GM12878 (cell line): Measurements from ENCODE around the gene UBE2Z. TPM values are rescaled to one million over a fixed set of nuclear protein-coding genes. Genes with fewer than 3 reads are reported as not detected.
A peak's percentile ranks its signal among the peaks of the same experiment; 100 is the strongest.

Experiments used
- ATAC-seq: fragments of 200-7000 bp; cut with Tn5 transposase; 3 replicates; pipeline ENCODE4 v1.9.1; 2020; ENCODE audit warnings: mild to moderate bottlenecking, moderate library complexity
- BruUV-seq: library from RNA; stranded (reverse); fragments of 400-500 nt; replicated peaks from 2 replicates; lab custom pipeline; 2021; lab: Mats Ljungman, UMichigan
- CTCF ChIA-PET: fragments of 300-600 bp; sonication (Branson Sonifier 250); formaldehyde crosslinking; extraction: SDS; loops from one replicate; lab custom pipeline; 2021; ENCODE audit warnings: inconsistent platforms; lab: Yijun Ruan, JAX
- POLR2A ChIA-PET: fragments of 350-600 bp; formaldehyde crosslinking; extraction: SDS; loops from one replicate; lab custom pipeline; 2021; ENCODE audit warnings: inconsistent platforms; lab: Charles Lee
- RAD21 ChIA-PET: fragments of 300-600 bp; sonication (Branson Sonifier 250); formaldehyde crosslinking; loops from one replicate; lab custom pipeline; 2023; ENCODE audit warnings: antibody characterized with exemption; ENCODE audit not compliant: unreplicated experiment; lab: Charles Lee
- SMC1A ChIA-PET: fragments of 300-600 bp; sonication (Branson Sonifier 250); formaldehyde crosslinking; loops from one replicate; lab custom pipeline; 2023; ENCODE audit not compliant: unreplicated experiment, uncharacterized antibody; lab: Charles Lee
- DNase-seq: peaks from one replicate; pipeline ENCODE4 v3.0.0-alpha.2; 2011; ENCODE audit warnings: low read depth, low spot score
- FAIRE-seq: peaks from 3 replicates; lab custom pipeline; 2011; peaks lifted over from hg19 to GRCh38; lab: Jason Lieb, UNC
- H2AFZ ChIP-seq: 2 replicates; pipeline ENCODE4 v1.6.0; 2011; ENCODE audit warnings: low read depth, low read length, control low read depth; ENCODE audit not compliant: control insufficient read depth
- H3K27ac ChIP-seq: 2 replicates; pipeline ENCODE4 v1.5.1; 2011; ENCODE audit warnings: control low read depth; ENCODE audit not compliant: control insufficient read depth, insufficient read depth
- H3K27me3 ChIP-seq, 2 experiments: replicated peaks in 1 of 2; 2 replicates each; pipeline versions ENCODE4 v1.6.0 to v1.6.1; 2011; ENCODE audit warnings: low read length in 1 of 2; ENCODE audit not compliant: control insufficient read depth in 2 of 2, insufficient read depth in 2 of 2
- H3K36me3 ChIP-seq, 2 experiments: 2 replicates each; pipeline ENCODE4 v1.5.1; 2011; ENCODE audit warnings: low read length in 1 of 2; ENCODE audit not compliant: control insufficient read depth in 2 of 2, insufficient read depth in 2 of 2
- H3K4me1 ChIP-seq: 2 replicates; pipeline ENCODE4 v1.6.1; 2011; ENCODE audit warnings: mild to moderate bottlenecking, low read length, moderate library complexity, mixed read lengths; ENCODE audit not compliant: control insufficient read depth, insufficient read depth
- H3K4me2 ChIP-seq: 2 replicates; pipeline ENCODE4 v1.6.0; 2011; ENCODE audit warnings: control low read depth; ENCODE audit not compliant: control insufficient read depth, insufficient read depth
- H3K4me3 ChIP-seq: fragments of 200-600 bp; sonication (generic); 2 replicates; pipeline ENCODE4 v1.5.1; 2016
- H3K79me2 ChIP-seq: 2 replicates; pipeline ENCODE4 v1.6.0; 2011; ENCODE audit warnings: low read length; ENCODE audit not compliant: control insufficient read depth, insufficient read depth
- H3K9ac ChIP-seq: 2 replicates; pipeline ENCODE4 v1.8.0; 2011; ENCODE audit warnings: low read length, control low read depth, mixed read lengths; ENCODE audit not compliant: control insufficient read depth, insufficient read depth
- H3K9me3 ChIP-seq: replicated peaks from 3 replicates; pipeline ENCODE4 v1.5.1; 2011; ENCODE audit warnings: mild to moderate bottlenecking, low read length; ENCODE audit not compliant: control insufficient read depth, insufficient read depth
- H4K20me1 ChIP-seq: 2 replicates; pipeline ENCODE4 v1.6.0; 2011; ENCODE audit not compliant: control insufficient read depth, insufficient read depth
- KAT2A ChIP-seq: conservative IDR thresholded peaks from 2 replicates; pipeline ENCODE4 v1.6.1; 2011; ENCODE audit warnings: low read depth, low read length; ENCODE audit not compliant: control insufficient read depth
- MTA3 ChIP-seq: IDR thresholded peaks from 2 replicates; pipeline ENCODE4 v1.6.1; 2012; ENCODE audit warnings: low read length, inconsistent platforms, borderline replicate concordance
- PML ChIP-seq: IDR thresholded peaks from 2 replicates; pipeline ENCODE4 v1.6.1; 2012; ENCODE audit warnings: low read length, inconsistent platforms
- POLR2A ChIP-seq: IDR thresholded peaks from 2 replicates; pipeline ENCODE4 v1.6.1; 2011; ENCODE audit warnings: low read depth, mild to moderate bottlenecking, low read length
- POLR2AphosphoS5 ChIP-seq: IDR thresholded peaks from 2 replicates; pipeline ENCODE4 v1.6.1; 2011; ENCODE audit warnings: mild to moderate bottlenecking, low read length, inconsistent platforms
- WGBS: methylation state at CpG from one replicate; pipeline ENCODE4 v1.1.6; 2016; ENCODE audit warnings: low lambda C conversion rate; ENCODE audit not compliant: insufficient replicate concordance, insufficient coverage; ENCODE audit errors: missing lambda C conversion rate; 5-methylcytosine and 5-hydroxymethylcytosine counted together
- in situ Hi-C: fragments of 300-500 bp; cut with MboI; formaldehyde crosslinking; loops from 9 replicates; pipeline ENCODE4 v1.14.3; 2018; ENCODE audit warnings: mixed read lengths
- intact Hi-C: fragments of 100-400 bp; cut with micrococcal nuclease; formaldehyde crosslinking; loops from one replicate; pipeline ENCODE4 v1.14.2; 2022; ENCODE audit not compliant: unreplicated experiment
- polyA plus RNA-seq, 11 experiments: library from polyadenylated mRNA; depleted of rRNA in 4 of 11; unstranded in 6 of 11; stranded (reverse) in 5 of 11; fragments of >200 nt; fragmentation: Nextera tagmentation in 4 of 11; fragmentation: Illumina TruSeq in 1 of 11; extraction: Ambion mirVana in 4 of 11; extraction: Trizol in 1 of 11; gene quantifications; 1 replicate in 1 of 11; 2 replicates in 10 of 11; pipeline versions ENCODE4 v1.2.1 to v1.2.3, GENCODE V29; 2011 to 2016; ENCODE audit warnings: inconsistent platforms in 2 of 11, missing spikeins in 2 of 11, low read depth in 1 of 11
- total RNA-seq, 4 experiments: library from RNA; depleted of rRNA in 3 of 4; stranded (reverse); fragments of >200 nt in 3 of 4; fragmentation: Illumina TruSeq in 1 of 4; extraction: Trizol in 1 of 4; gene quantifications; 2 replicates each; pipeline versions ENCODE4 v1.2.1 to v1.2.3, GENCODE V29; 2013 to 2021
- TF ChIP-seq, protein P1 (sequence below): fragments of 450-650 bp; IDR thresholded peaks from 2 replicates; pipeline ENCODE4 v1.6.1; 2017; ENCODE audit warnings: mild to moderate bottlenecking, low read depth, inconsistent platforms; ENCODE audit not compliant: poor library complexity, severe bottlenecking

The UBE2Z gene
- total and polyA plus RNA-seq, 10 of the 15 experiments (the other 5 are each of a cell fraction or from before 2014, with no cell fraction given) = 23.1 to 191 (median 57.4) TPM

DNA sequence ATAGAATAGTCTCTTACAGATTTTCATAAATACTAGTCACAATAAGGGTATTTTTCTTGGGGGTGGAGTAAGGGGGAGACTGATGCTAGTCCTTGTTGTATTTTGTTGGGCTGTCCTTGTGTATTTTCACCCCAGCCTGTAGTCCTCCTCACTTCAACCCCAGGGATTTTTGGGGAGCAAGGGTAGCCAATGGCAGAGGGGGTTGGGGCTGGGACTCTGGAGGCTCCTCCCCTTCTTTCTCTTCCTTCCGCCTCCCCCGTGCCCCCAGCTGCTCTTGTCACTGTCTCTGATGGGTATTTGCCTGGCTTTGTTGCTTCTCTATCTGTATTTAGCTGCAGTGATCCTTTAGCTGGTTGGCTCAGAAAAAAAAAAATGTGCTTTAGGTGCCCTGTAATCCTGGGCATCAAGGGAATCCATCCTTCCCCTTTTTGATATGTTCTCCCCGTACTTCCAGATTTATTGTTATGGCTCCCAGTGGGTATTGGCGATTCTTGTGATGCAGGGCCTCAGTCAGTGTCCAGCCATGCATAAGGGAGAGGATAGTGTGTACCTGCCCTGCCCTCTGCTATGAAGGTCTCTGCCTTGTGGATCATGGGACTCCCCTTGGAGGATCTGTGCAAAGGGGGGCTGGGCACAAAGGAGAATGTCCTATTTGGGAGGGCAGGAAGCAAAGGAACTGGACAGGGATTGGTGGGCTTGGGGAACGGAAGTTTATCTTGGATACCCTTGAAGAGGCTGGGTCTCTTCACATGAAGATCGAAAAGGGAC, 20.0 kb downstream of the UBE2Z start:
- peaks cover 3% of the 10 kb centered on the region for H4K20me1 ChIP-seq
- no peak overlapping the region for H3K4me2 ChIP-seq
- H3K4me1 ChIP-seq = no peaks in the 10 kb centered on the region
- in situ Hi-C loops (no loop called here), intact Hi-C loops (no loop called here)
- TF ChIP-seq PML (0 out of 2 replicates have a peak, but pooled peaks have one; percentile 19), MTA3 (0 out of 2 replicates have a peak, but pooled peaks have one; percentile 57), KAT2A (no peak), POLR2A (peak; percentile 59), POLR2AphosphoS5 (peak; percentile 36; the same call in 1 of the 2 replicates)
- TF ChIP-seq, protein P1, sequence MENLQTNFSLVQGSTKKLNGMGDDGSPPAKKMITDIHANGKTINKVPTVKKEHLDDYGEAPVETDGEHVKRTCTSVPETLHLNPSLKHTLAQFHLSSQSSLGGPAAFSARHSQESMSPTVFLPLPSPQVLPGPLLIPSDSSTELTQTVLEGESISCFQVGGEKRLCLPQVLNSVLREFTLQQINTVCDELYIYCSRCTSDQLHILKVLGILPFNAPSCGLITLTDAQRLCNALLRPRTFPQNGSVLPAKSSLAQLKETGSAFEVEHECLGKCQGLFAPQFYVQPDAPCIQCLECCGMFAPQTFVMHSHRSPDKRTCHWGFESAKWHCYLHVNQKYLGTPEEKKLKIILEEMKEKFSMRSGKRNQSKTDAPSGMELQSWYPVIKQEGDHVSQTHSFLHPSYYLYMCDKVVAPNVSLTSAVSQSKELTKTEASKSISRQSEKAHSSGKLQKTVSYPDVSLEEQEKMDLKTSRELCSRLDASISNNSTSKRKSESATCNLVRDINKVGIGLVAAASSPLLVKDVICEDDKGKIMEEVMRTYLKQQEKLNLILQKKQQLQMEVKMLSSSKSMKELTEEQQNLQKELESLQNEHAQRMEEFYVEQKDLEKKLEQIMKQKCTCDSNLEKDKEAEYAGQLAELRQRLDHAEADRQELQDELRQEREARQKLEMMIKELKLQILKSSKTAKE = no peak
- ChIA-PET SMC1A (interaction anchor here (1.4 kb wide), 1 partner anchor 10 kb away, joined by 4 read pairs; no protein-coding TSS in a partner anchor), RAD21 (no interaction called here), POLR2A (no interaction called here), CTCF (no interaction called here)
- H3K36me3 ChIP-seq = peaks cover 28 to 57% of the 10 kb centered on the region in 2 experiments
- no peaks in the 10 kb centered on the region for H3K9me3 ChIP-seq
- no TSS peak for BruUV-seq
- H3K79me2 ChIP-seq = no peaks in the 10 kb centered on the region; the same call in 1 of the 2 replicates
- 87% methylated on average over 6 of the region's 6 CpGs for WGBS
- H3K27ac ChIP-seq = no peak overlapping the region
- no peak overlapping the region for H3K4me3 ChIP-seq
- ATAC-seq = no peak
- H3K9ac ChIP-seq = no peak overlapping the region
- H3K27me3 ChIP-seq = no peaks in the 10 kb centered on the region
- no peak overlapping the region for H2AFZ ChIP-seq
- DNase-seq = no peak
- FAIRE-seq = no peak
